H9 (cell line): ENCODE results near the gene DDI1. TPM values are rescaled to one million over a fixed set of nuclear protein-coding genes. Genes with fewer than 3 reads are reported as not detected.

ENCODE experiments used
- DNase-seq: peaks from one replicate; pipeline ENCODE4 v3.0.0-alpha.2; 2017
- H2AFZ ChIP-seq: one replicate; pipeline ENCODE4 v1.6.1; 2013; ENCODE audit warnings: mild to moderate bottlenecking, low read length, control low read depth, moderate library complexity
- H2AK5ac ChIP-seq: 2 replicates; pipeline ENCODE4 v1.6.1; 2013; ENCODE audit warnings: low read length, control low read depth, mixed read lengths; ENCODE audit not compliant: insufficient read length
- H2BK120ac ChIP-seq: one replicate; pipeline ENCODE4 v1.6.1; 2013; ENCODE audit warnings: low read depth, mild to moderate bottlenecking, low read length, control low read depth, inconsistent platforms; ENCODE audit not compliant: poor library complexity, severe bottlenecking
- H2BK12ac ChIP-seq: 2 replicates; pipeline ENCODE4 v1.6.1; 2013; ENCODE audit warnings: low read length, control low read depth, mixed read lengths, low read depth; ENCODE audit not compliant: insufficient read length
- H2BK15ac ChIP-seq: 2 replicates; pipeline ENCODE4 v1.6.1; 2013; ENCODE audit warnings: low read depth, low read length, control low read depth
- H2BK20ac ChIP-seq: one replicate; pipeline ENCODE4 v1.6.1; 2013; ENCODE audit warnings: low read depth, mild to moderate bottlenecking, low read length, control low read depth, inconsistent platforms; ENCODE audit not compliant: poor library complexity, severe bottlenecking
- H2BK5ac ChIP-seq: 2 replicates; pipeline ENCODE4 v1.6.1; 2013; ENCODE audit warnings: low read length, control low read depth, mixed read lengths; ENCODE audit not compliant: insufficient read length
- H3K14ac ChIP-seq: 2 replicates; pipeline ENCODE4 v1.6.1; 2013; ENCODE audit warnings: low read length, control low read depth; ENCODE audit not compliant: insufficient read depth
- H3K18ac ChIP-seq: 2 replicates; pipeline ENCODE4 v1.6.1; 2013; ENCODE audit warnings: low read depth, mild to moderate bottlenecking, mixed read lengths, low read length, control low read depth; ENCODE audit not compliant: insufficient read length
- H3K23ac ChIP-seq: 2 replicates; pipeline ENCODE4 v1.6.1; 2013; ENCODE audit warnings: low read length, control low read depth, mixed read lengths, low read depth; ENCODE audit not compliant: insufficient read length
- H3K23me2 ChIP-seq: 2 replicates; pipeline ENCODE4 v1.6.1; 2013; ENCODE audit warnings: low read depth, mild to moderate bottlenecking, mixed read lengths, low read length, control low read depth; ENCODE audit not compliant: insufficient read length, poor library complexity, severe bottlenecking
- H3K27ac ChIP-seq: 2 replicates; pipeline ENCODE4 v1.5.1; 2013; ENCODE audit warnings: low read length, control low read depth, mixed read lengths, low read depth; ENCODE audit not compliant: insufficient read length
- H3K27me3 ChIP-seq: 2 replicates; pipeline ENCODE4 v1.6.1; 2013; ENCODE audit warnings: low read length, control low read depth, inconsistent platforms; ENCODE audit not compliant: insufficient read depth
- H3K4ac ChIP-seq: 2 replicates; pipeline ENCODE4 v1.6.1; 2013; ENCODE audit warnings: low read depth, mild to moderate bottlenecking, control low read depth, inconsistent platforms, low read length, moderate library complexity
- H3K4me1 ChIP-seq: 2 replicates; pipeline ENCODE4 v1.6.1; 2013; ENCODE audit warnings: low read length, control low read depth, inconsistent platforms; ENCODE audit not compliant: insufficient read depth
- H3K4me2 ChIP-seq: 2 replicates; pipeline ENCODE4 v1.6.1; 2013; ENCODE audit warnings: low read length, control low read depth, mixed read lengths; ENCODE audit not compliant: insufficient read length, insufficient read depth
- H3K56ac ChIP-seq: 2 replicates; pipeline ENCODE4 v1.6.1; 2013; ENCODE audit warnings: low read depth, mild to moderate bottlenecking, mixed read lengths, low read length, control low read depth; ENCODE audit not compliant: insufficient read length
- H3K79me1 ChIP-seq: 2 replicates; pipeline ENCODE4 v1.6.1; 2013; ENCODE audit warnings: low read depth, mild to moderate bottlenecking, moderate library complexity, low read length, control low read depth, inconsistent platforms; ENCODE audit not compliant: insufficient read depth, poor library complexity, severe bottlenecking
- H3K79me2 ChIP-seq: 2 replicates; pipeline ENCODE4 v1.6.1; 2013; ENCODE audit warnings: low read length, control low read depth, inconsistent platforms; ENCODE audit not compliant: insufficient read depth
- H3K9ac ChIP-seq: 2 replicates; pipeline ENCODE4 v1.6.1; 2013; ENCODE audit warnings: low read length, control low read depth, mixed read lengths; ENCODE audit not compliant: insufficient read length; ENCODE audit errors: extremely low read depth
- H3K9me3 ChIP-seq: one replicate; pipeline ENCODE4 v1.6.1; 2013; ENCODE audit warnings: low read depth, low read length, inconsistent platforms; ENCODE audit not compliant: control insufficient read depth
- H3T11ph ChIP-seq: one replicate; pipeline ENCODE4 v1.6.1; 2013; ENCODE audit warnings: mild to moderate bottlenecking, low read length, control low read depth, inconsistent platforms
- H4K20me1 ChIP-seq: one replicate; pipeline ENCODE4 v1.6.1; 2013; ENCODE audit not compliant: control insufficient read depth, insufficient read length, insufficient read depth
- H4K5ac ChIP-seq: 2 replicates; pipeline ENCODE4 v1.6.1; 2013; ENCODE audit warnings: low read depth, mild to moderate bottlenecking, mixed read lengths, low read length, control low read depth; ENCODE audit not compliant: insufficient read length
- H4K8ac ChIP-seq: replicated peaks from 2 replicates; pipeline ENCODE4 v1.6.1; 2013; ENCODE audit warnings: low read length, control low read depth, mixed read lengths, low read depth; ENCODE audit not compliant: insufficient read length
- H4K91ac ChIP-seq: 2 replicates; pipeline ENCODE4 v1.6.1; 2013; ENCODE audit warnings: low read depth, mild to moderate bottlenecking, moderate library complexity, mixed read lengths, low read length, control low read depth; ENCODE audit not compliant: insufficient read length
- H3K27ac Mint-ChIP-seq, 3 experiments: 2 replicates in 2 of 3; 3 replicates in 1 of 3; pipeline ENCODE4 v1.8.0; 2020 to 2021; ENCODE audit warnings: mixed read lengths in 3 of 3, mild to moderate bottlenecking in 1 of 3, moderate library complexity in 1 of 3
- H3K27me3 Mint-ChIP-seq: 2 replicates; pipeline ENCODE4 v1.8.0; 2021; ENCODE audit warnings: low read depth, mild to moderate bottlenecking, moderate library complexity, mixed read lengths
- H3K36me3 Mint-ChIP-seq, 3 experiments: 2 replicates in 2 of 3; 3 replicates in 1 of 3; pipeline ENCODE4 v1.8.0; 2020 to 2021; ENCODE audit warnings: low read depth in 3 of 3, mixed read lengths in 3 of 3; ENCODE audit not compliant: insufficient read depth in 1 of 3
- H3K4me1 Mint-ChIP-seq, 2 experiments: 2 replicates each; pipeline ENCODE4 v1.8.0; 2020; ENCODE audit warnings: mixed read lengths in 2 of 2
- H3K4me3 Mint-ChIP-seq, 2 experiments: 2 replicates in 1 of 2; 3 replicates in 1 of 2; pipeline ENCODE4 v1.8.0; 2020 to 2021; ENCODE audit warnings: mild to moderate bottlenecking in 2 of 2, mixed read lengths in 2 of 2, moderate library complexity in 1 of 2
- H3K9me3 Mint-ChIP-seq, 2 experiments: 2 replicates in 1 of 2; 3 replicates in 1 of 2; pipeline ENCODE4 v1.8.0; 2020; ENCODE audit warnings: mild to moderate bottlenecking in 2 of 2, mixed read lengths in 2 of 2, moderate library complexity in 1 of 2
- total RNA-seq: library from RNA; stranded (reverse); gene quantifications from 2 replicates; pipeline ENCODE4 v1.2.1, GENCODE V29; 2021
- TF ChIP-seq, protein P1 (sequence below): fragments of 200-600 bp; sonication (generic); conservative IDR thresholded peaks from 3 replicates; pipeline ENCODE4 v1.8.0; 2021; ENCODE audit warnings: antibody characterized with exemption, mild to moderate bottlenecking

Gene DDI1
- total RNA-seq, 1 experiment from 2014 or later = not detected

DNA sequence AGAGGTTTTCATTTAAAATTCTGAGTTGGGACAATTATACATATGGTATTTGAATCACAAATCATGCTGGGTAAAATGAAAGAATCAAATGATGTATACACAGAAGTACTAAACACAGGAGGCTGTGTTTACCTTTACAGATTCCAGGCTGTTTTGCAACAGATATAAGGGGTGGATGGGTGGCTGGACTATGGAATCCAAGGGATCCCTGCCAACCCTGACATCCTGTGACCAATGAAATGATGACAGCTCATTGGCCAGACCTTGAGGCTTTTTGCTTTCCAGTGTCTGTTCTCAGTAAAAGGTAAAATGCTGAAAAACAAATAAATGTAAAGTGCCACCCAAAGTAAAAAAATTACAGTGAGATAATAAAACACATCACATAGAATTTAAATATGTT is 3.3 kb upstream of the DDI1 start:
- no peak for DNase-seq
- Histone ChIP-seq H3K14ac (no peak overlapping the region), H2AFZ (no peak overlapping the region), H2BK15ac (no peak overlapping the region), H2BK120ac (no peak overlapping the region), H3K9me3 (no peaks in the 10 kb centered on the region), H2BK12ac (no peak overlapping the region), H3K4me1 (no peaks in the 10 kb centered on the region), H4K8ac (no peak overlapping the region), H4K91ac (no peak overlapping the region), H3K79me1 (no peaks in the 10 kb centered on the region), H3T11ph (no peak overlapping the region), H3K27me3 (no peaks in the 10 kb centered on the region), H3K79me2 (no peaks in the 10 kb centered on the region), H3K23ac (no peak overlapping the region), H4K5ac (no peak overlapping the region), H3K23me2 (no peaks in the 10 kb centered on the region), H3K4ac (no peak overlapping the region), H3K27ac (no peak overlapping the region), H2BK20ac (no peak overlapping the region), H4K20me1 (no peaks in the 10 kb centered on the region), H2BK5ac (no peak overlapping the region), H2AK5ac (no peak overlapping the region), H3K9ac (no peak overlapping the region), H3K56ac (no peak overlapping the region), H3K18ac (no peak overlapping the region), H3K4me2 (no peak overlapping the region)
- TF ChIP-seq, protein P1, sequence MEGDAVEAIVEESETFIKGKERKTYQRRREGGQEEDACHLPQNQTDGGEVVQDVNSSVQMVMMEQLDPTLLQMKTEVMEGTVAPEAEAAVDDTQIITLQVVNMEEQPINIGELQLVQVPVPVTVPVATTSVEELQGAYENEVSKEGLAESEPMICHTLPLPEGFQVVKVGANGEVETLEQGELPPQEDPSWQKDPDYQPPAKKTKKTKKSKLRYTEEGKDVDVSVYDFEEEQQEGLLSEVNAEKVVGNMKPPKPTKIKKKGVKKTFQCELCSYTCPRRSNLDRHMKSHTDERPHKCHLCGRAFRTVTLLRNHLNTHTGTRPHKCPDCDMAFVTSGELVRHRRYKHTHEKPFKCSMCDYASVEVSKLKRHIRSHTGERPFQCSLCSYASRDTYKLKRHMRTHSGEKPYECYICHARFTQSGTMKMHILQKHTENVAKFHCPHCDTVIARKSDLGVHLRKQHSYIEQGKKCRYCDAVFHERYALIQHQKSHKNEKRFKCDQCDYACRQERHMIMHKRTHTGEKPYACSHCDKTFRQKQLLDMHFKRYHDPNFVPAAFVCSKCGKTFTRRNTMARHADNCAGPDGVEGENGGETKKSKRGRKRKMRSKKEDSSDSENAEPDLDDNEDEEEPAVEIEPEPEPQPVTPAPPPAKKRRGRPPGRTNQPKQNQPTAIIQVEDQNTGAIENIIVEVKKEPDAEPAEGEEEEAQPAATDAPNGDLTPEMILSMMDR = no peak
- Mint-ChIP-seq H3K9me3 (peaks cover 0 to 3% of the 10 kb centered on the region in 2 experiments; a peak in 1 of 5 replicates), H3K4me3 (no peak overlapping the region), H3K27me3 (no peaks in the 10 kb centered on the region), H3K36me3 (no peaks in the 10 kb centered on the region), H3K27ac (no peak overlapping the region), H3K4me1 (no peaks in the 10 kb centered on the region)
